MCF 10A (cell line): ENCODE results near the gene CHRM2. TPM values are rescaled to one million over a fixed set of nuclear protein-coding genes. Genes with fewer than 3 reads are reported as not detected.

Experiments
- BruUV-seq: library from RNA; stranded (reverse); fragments of 400-500 nt; replicated peaks from 2 replicates; lab custom pipeline; 2021; lab: Mats Ljungman, UMichigan
- CTCF ChIA-PET: fragments of 300-600 bp; sonication (Branson Sonifier 250); formaldehyde crosslinking; extraction: SDS; loops from one replicate; lab custom pipeline; 2021; ENCODE audit warnings: antibody characterized with exemption, inconsistent platforms; lab: Yijun Ruan, JAX
- POLR2A ChIA-PET: fragments of 300-600, 350-650 bp; sonication (Branson Sonifier 250); formaldehyde crosslinking; extraction: SDS; loops from one replicate; lab custom pipeline; 2020; ENCODE audit warnings: antibody characterized with exemption, inconsistent platforms; lab: Yijun Ruan, JAX
- DNase-seq: peaks from one replicate; pipeline ENCODE4 v3.0.0-alpha.2; 2018; ENCODE audit not compliant: unreplicated experiment
- H3K27ac Mint-ChIP-seq: one replicate; pipeline ENCODE4 v1.8.0; 2022; ENCODE audit warnings: mild to moderate bottlenecking, low read depth, mixed read lengths; ENCODE audit not compliant: unreplicated experiment
- H3K27me3 Mint-ChIP-seq: one replicate; pipeline ENCODE4 v1.8.0; 2022; ENCODE audit warnings: mixed read lengths; ENCODE audit not compliant: insufficient read depth, unreplicated experiment
- H3K36me3 Mint-ChIP-seq: one replicate; pipeline ENCODE4 v1.8.0; 2022; ENCODE audit warnings: mild to moderate bottlenecking, moderate library complexity, mixed read lengths; ENCODE audit not compliant: insufficient read depth, unreplicated experiment
- H3K4me1 Mint-ChIP-seq: one replicate; pipeline ENCODE4 v1.8.0; 2022; ENCODE audit warnings: mixed read lengths; ENCODE audit not compliant: insufficient read depth, unreplicated experiment
- H3K4me3 Mint-ChIP-seq: one replicate; pipeline ENCODE4 v1.8.0; 2022; ENCODE audit warnings: mild to moderate bottlenecking, moderate library complexity, mixed read lengths; ENCODE audit not compliant: unreplicated experiment
- H3K9me3 Mint-ChIP-seq: one replicate; pipeline ENCODE4 v1.8.0; 2022; ENCODE audit warnings: mixed read lengths; ENCODE audit not compliant: unreplicated experiment
- CTCF ChIP-seq: fragments of 200-600 bp; IDR thresholded peaks from one replicate; pipeline ENCODE4 v1.8.0; 2022; ENCODE audit warnings: antibody characterized with exemption, mild to moderate bottlenecking; ENCODE audit not compliant: unreplicated experiment
- intact Hi-C: fragments of 100-400 bp; cut with micrococcal nuclease; formaldehyde crosslinking; loops from 2 replicates; pipeline ENCODE4 v1.14.1; 2022
- total RNA-seq: library from RNA; stranded (reverse); gene quantifications from 2 replicates; pipeline ENCODE4 v1.2.3, GENCODE V29; 2022

CHRM2 gene
- total RNA-seq, 1 experiment from 2014 or later: not detected

- no peak overlapping the region for H3K4me3 Mint-ChIP-seq
- no peaks in the 10 kb centered on the region for H3K27me3 Mint-ChIP-seq
- intact Hi-C loops: no loop called here
- CTCF ChIA-PET: no interaction called here
- H3K9me3 Mint-ChIP-seq: peaks cover 9% of the 10 kb centered on the region
- H3K27ac Mint-ChIP-seq: no peak overlapping the region
- H3K36me3 Mint-ChIP-seq: no peaks in the 10 kb centered on the region
- POLR2A ChIA-PET: no interaction called here
- no TSS peak for BruUV-seq
- DNase-seq: peak; percentile 9
- TF ChIP-seq CTCF: no peak
- H3K4me1 Mint-ChIP-seq: no peaks in the 10 kb centered on the region
These were observed 87.8 kb downstream of the CHRM2 start for GRCh38 chr7:136956232-136956631.

GRCh38 chr7:136956671-136957070 is 88.2 kb downstream of the CHRM2 start:
- intact Hi-C loops: no loop called here
- no peak overlapping the region for H3K4me3 Mint-ChIP-seq

GRCh38 chr7:136957391-136957790 is 88.9 kb downstream of the CHRM2 start:
- intact Hi-C loops: no loop called here
- no TSS peak for BruUV-seq

More at GRCh38 chr7:136956671-136957070, 88.2 kb downstream of the CHRM2 start:
- Mint-ChIP-seq H3K27me3 (no peaks in the 10 kb centered on the region), H3K27ac (no peak overlapping the region), H3K36me3 (no peaks in the 10 kb centered on the region), H3K4me1 (no peaks in the 10 kb centered on the region), H3K9me3 (peaks cover 9% of the 10 kb centered on the region)
- no peak for TF ChIP-seq CTCF
- BruUV-seq: no TSS peak
- ChIA-PET CTCF (interaction anchor here (0.6 kb wide), 1 partner anchor 70 kb away, joined by 4 read pairs; no protein-coding TSS in a partner anchor), POLR2A (no interaction called here)
- DNase-seq: no peak

GRCh38 chr7:136958016-136958415 is 89.6 kb downstream of the CHRM2 start:
- H3K27me3 Mint-ChIP-seq: peaks cover 7% of the 10 kb centered on the region
- ChIA-PET POLR2A (no interaction called here), CTCF (no interaction called here)
- H3K4me1 Mint-ChIP-seq: no peaks in the 10 kb centered on the region
- no peak for DNase-seq
- H3K4me3 Mint-ChIP-seq: no peak overlapping the region
- H3K36me3 Mint-ChIP-seq: no peaks in the 10 kb centered on the region
- H3K9me3 Mint-ChIP-seq: peaks cover 9% of the 10 kb centered on the region
- intact Hi-C loops: no loop called here
- H3K27ac Mint-ChIP-seq: no peak overlapping the region
- no TSS peak for BruUV-seq
- no peak for TF ChIP-seq CTCF

More at GRCh38 chr7:136957391-136957790, 88.9 kb downstream of the CHRM2 start:
- Mint-ChIP-seq H3K27me3 (peaks cover under 1% of the 10 kb centered on the region), H3K4me3 (no peak overlapping the region), H3K27ac (no peak overlapping the region), H3K36me3 (no peaks in the 10 kb centered on the region), H3K9me3 (peaks cover 9% of the 10 kb centered on the region), H3K4me1 (no peaks in the 10 kb centered on the region)
- ChIA-PET CTCF (interaction anchor here (0.6 kb wide), 1 partner anchor 71 kb away, joined by 4 read pairs; no protein-coding TSS in a partner anchor), POLR2A (no interaction called here)
- DNase-seq: no peak
- TF ChIP-seq CTCF: no peak
